ENCODE measurements around the gene TCF12.
A peak's percentile ranks its signal among the peaks of the same experiment; 100 is the strongest.

TCF12 gene

DNA sequence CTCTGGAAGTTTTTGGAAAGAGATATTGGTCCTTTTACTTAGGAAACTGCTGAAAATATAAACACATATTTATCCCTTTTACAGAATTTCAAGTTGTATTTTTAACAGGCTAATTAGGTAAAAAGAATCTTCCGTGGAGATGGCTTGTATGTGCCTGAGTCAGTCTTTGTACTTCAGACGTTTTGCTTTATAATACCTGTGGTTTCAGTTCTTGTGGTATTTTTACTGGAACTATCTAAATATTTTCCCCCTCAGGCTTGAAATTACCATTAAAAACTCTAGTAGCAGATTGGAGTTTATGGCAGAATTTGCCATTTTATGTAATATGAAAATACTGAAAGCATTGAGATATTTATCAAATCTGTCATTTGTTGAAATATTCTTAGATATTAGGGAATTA is 306.2 kb downstream of the TCF12 start:
- no peak for DNase-seq

DNA sequence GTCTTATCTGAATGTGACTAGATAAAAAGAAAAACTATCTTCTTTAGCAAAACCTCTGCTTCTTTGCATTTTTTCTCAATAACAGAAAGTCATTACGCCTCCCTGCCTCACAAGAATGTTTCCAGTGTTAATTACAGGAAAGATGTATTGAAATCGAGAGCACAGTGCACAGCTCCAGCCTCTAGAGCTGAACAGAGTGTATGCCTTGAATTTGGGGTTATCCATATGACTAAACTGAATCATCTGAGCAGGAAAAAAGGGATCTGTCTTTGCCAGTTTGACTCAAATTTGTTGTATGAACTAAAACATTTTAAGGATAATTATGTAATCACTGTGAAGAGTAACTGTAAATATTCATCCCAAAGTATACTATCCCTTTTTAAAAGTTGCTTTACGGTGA is 308.7 kb downstream of the TCF12 start:
- no peak for DNase-seq

DNA sequence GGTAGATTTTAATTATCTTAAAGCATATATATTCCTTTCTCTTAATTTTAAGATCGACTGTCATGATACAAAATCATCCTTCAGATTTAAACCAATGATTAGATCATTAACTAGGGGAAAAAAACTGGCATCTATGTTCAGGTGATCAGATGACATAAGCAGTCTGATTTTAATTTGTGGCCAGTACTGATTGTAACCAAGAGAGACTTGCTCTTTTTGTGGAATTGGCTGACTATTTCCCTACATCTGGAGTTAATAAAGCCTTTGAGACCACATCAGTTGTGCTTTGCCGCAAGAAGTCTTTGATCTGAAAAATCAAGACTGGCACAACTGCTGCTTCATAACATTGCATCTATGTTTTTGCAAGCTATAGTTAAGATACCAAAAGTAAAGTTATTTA is 309.5 kb downstream of the TCF12 start:
- no peak for DNase-seq

DNA sequence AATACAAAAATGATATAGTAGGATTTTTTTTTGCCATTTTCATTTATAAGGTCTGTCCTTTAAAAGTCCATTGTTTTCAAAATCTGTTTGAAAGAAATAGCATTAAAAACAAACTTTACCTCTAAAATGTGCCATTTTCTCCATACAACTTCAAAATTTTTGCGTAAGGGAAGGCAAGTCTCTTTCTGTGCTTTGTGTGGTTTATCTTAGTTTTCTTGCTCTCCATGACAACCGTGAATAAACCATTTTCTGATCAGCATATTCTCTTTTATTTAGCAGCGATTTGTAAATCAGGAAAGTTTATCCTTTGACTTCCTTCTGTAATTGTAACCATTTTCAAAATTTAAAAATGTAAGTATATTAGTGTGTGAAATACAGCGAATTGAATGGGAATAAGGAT is 310.0 kb downstream of the TCF12 start:
- no peak for DNase-seq

DNA sequence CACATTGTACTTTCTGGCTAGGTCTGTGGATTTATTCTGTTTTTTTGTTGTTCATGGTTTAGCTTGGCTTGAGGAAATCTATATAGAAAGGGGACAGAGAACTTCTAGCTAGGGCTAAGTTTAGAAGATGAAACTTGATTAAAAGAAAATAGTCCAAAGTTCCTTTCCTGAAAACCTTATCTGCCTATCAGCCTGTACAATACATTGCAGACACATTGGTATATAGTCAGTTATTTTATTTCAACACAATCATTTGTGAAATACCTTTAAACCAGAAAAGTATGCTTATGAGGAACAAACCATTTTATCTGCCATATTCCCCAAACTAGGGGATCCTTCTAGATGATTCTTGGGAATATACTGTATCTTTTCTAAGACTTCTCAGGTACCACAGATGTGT is 310.6 kb downstream of the TCF12 start:
- no peak for DNase-seq

DNA sequence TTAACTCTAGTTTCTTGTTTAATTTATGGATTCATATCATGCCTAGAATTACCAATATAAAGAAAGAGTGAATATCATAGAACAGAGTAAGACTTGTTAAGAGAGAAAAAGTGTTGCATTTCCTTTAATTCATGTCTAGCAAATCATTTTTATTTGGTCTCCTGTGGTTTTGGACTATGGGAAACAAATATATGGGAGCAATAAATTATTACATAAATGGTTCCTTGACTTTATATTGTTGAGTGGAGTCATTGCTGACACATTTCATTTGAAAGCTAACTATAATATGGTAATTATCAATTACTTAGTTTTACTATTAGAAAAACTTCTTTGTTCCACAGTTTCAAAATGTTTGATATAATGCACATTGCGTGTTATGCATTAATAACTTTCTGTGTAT is 313.1 kb downstream of the TCF12 start:
- no peak for DNase-seq

DNA sequence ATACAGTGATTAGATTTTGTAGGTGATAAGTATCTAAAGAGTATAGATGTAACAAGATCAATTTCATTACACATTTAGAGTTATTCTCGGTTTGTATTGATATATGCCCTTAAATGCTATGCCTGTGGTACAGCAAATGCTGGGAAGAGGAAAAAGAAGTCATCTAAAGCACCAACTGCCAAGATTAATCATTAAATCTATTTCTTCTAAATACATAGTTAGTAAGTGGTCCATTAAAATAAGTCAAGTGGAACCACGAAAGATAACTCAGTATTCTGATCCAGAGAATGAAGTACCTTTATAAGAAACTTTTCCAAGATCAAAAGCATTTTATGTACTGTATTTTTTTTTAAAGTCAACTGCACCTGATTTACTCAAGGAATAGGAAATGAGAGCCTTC is 315.7 kb downstream of the TCF12 start:
- DNase-seq: no peak

DNA sequence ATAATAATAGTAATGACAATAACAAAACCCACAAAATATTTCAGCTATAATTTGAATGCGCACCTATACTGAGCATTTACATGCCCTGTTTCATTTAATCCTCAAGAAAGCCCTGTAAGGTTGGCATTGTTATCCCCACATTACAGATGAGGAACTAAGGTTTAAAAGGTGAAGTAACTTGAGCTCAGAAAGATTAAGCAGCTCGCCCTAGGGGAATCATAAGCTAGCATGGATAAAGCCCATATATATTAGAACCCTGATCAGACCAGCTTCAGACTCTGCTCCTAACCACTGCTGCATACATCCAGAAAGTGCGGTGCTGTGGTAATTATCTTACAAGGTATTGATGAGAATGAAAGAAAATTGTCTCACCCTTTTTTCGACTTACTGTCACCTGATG is 316.7 kb downstream of the TCF12 start:
- DNase-seq: no peak

DNA sequence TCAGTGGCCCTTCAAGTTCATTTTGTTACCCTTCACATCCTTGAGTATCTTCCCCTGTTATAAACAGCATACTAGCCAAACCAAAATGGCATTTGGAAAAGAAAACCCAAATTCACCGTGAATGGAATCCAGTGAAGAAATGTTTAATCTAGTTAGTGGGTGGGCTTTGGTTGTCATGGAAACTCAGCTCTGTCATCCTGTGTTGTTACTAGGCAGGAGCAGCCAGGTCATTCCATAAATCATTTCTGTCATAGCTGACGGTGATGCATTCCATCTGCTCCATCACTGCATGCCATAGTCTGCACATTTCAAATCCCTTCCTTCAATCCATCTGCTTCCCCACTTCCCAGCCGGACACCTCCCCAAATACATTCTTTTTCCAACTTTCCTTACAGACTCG is 317.4 kb downstream of the TCF12 start:
- DNase-seq: peak; percentile 97

DNA sequence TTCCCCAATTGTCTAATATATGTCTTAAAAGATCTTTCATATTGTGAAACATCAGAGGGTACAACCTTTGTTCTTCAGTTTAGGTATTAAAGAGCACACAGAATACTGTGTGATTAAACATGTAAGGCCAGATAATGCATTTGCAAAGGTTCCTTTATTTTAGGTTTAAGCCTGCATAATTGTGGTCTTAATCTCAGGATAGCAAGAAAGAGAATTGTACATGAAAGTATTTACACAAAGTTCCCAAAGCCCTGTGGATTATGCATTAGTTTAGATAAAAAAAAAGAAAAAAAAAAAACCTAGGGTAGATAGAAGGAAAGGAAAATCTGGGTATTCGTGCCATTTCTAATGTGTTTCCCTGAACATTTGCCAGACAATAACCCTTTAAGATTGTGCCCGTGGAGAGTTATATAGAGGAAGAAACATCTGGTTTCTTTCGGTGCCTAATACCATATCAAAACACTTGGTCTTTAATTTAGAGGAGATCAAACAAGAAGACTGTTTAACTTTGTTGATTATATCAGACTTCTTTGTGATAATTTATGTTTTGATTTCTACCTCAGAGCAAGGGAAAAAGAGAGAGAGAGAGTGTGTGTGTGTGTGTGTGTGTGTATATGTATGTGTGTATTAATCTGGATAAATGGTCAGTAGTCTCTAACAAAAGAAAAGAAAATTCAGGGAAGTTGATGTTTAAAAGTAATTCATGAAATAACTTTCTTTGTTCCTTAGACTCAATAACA is 318.3 kb downstream of the TCF12 start:
- DNase-seq: no peak

DNA sequence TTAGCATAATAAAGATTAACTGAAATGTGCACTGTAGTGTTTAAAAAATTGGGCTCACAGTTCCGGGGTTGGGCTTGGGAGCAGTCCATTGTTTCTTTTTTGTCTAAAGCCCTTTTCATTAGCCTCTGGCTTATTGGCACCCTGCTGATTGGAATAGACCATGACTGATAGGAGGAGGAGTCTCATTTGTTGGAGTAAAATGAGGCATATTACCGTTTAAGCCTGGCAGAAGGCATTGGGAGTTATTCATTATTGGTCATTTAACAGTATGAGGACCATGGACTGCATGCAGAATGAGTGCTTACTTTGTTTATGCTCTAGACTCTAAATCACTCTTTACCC is 318.8 kb downstream of the TCF12 start:
- no peak for DNase-seq

DNA sequence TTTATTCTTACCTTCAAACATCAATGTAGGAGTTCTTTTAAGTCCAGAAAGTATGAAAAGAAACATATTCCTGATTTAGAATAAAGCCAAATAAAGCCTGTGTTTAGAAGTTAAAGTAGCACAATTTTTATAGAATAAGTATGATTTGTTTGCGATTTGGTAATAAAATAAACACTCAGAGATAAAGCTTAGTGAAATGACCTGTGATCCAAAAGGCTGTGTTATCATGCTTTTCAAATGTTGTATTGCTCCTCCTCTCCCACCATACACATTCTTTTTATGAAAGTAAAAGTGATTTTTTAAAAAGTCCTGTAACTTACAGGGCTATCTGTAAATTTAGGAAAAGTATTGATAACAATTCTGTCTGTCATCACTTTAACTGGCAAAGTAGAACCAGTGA is 319.2 kb downstream of the TCF12 start:
- no peak for DNase-seq

DNA sequence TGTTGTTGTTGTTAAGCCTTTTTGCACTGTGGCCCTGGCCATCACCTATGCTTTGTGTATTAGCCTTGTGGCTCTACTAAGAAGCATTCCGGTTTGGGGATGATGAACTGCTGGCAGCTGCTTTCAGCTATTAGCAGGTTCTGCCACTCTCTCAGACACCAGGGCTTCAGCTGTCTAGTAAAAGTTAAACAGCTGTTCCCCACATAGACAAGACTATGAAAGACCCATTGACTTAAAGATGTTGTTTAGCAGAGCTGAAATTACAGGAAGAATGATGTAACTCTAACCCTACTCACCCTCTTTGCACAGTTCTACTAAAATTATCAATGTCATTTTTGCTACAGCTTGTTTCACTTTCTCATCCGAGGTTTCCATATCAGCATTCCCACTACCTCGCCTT is 326.7 kb downstream of the TCF12 start:
- peak; percentile 81 for DNase-seq

DNA sequence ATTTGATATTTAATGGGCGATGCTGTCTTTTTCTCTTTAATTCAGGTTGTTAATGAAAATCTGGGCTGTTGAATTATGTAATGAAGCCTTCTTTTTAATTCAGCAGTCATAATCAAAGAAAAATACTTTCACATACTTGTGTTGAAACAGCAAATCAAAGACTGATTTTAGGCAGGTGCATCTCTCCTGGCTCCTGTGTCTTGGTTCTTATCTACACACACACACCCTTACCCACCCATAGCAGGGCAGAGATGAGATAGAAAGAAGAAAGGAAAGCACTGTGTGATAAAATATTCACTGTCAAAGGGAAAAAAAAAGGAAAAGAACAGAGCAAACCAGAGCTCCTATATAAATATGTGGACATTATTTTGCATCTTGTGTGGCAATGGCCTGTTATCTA is 327.3 kb downstream of the TCF12 start:
- no peak for DNase-seq

DNA sequence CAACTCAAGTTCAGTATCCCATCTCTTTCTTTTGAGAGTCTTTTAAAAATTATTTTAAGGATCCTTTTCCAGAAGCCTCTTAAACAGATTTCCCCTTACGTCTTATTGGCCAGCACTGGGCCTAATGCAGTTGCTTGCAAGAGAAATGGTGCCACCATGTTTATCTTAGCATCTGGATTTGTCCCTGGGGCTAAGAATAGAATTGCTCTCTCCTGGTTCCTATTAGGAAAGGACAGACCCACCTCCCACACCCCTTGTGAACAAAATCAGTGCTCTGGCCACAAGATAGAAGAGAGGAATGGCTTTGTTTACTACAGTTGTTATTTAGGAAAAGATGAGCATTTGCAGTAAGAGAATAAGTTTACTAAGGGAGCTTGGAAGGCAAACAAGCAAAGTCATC is 329.6 kb downstream of the TCF12 start:
- DNase-seq: no peak

DNA sequence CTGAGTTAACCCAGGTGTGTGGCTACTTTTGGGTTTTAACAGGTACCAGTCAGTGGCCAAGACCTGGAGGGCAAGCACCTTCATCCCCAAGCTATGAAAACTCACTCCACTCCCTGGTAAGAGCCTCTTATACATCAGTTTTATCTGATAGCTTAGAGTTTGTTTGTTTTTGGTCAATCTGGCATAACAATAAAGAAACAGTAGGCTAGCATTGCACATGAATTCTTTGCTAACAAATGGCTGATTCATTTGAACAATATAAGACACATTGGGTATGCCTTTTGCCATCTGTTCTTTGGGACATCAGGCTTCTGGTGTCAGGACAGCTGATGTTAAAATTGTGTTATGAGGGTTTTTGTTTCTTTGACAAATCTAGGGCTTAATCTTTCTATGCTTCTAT is 332.9 kb downstream of the TCF12 start:
- no peak for DNase-seq

DNA sequence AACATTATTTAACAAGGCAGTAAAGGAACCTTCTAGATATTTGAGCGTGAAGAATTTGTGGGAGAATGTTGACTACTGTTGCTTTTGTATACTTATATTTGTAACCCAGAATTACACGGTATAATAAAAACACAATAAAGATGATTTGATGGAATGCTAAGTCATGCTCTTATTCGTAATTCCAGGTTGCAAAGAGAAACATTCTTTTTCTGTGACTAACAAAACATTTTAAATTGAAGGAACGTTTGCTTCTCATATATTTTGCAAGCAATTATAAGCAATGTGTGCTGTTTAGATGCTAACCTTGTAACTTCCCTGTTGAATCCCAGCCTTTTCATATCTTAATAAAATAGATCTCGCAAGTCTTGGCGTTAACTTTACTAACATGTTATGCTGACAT is 333.5 kb downstream of the TCF12 start:
- no peak for DNase-seq

DNA sequence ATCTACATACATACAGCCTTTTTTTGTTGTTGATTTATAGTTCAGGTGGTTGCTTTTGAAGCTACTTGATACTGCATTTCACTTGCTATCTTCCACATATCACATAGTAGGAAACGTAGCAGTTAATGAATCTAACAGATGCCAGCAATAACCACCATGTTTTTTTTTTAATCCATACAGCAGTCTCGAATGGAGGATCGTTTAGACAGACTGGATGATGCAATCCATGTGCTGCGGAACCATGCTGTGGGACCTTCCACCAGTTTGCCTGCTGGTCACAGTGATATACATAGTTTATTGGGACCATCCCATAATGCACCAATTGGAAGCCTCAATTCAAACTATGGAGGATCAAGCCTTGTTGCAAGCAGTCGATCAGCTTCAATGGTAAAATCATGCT is 334.6 kb downstream of the TCF12 start:
- no peak for DNase-seq

DNA sequence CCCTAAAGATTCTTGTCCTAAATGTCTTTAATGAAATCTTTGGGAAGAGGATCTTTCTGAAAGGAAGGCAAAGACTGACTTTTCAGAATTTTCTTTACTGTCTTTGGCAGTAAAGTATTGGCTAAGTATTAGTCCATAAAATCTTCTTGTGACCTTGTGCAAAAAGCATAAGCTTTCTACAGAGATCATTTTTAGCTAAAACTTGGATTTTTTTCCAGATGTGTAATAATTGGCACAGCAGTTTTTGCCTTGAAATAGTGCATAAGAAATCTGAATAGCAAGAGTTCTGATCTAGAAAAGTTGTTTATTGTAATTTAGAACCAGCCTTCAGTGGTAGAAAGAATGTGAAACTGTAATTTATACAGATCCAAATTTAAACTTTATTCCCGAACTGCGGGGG is 335.1 kb downstream of the TCF12 start:
- no peak for DNase-seq

DNA sequence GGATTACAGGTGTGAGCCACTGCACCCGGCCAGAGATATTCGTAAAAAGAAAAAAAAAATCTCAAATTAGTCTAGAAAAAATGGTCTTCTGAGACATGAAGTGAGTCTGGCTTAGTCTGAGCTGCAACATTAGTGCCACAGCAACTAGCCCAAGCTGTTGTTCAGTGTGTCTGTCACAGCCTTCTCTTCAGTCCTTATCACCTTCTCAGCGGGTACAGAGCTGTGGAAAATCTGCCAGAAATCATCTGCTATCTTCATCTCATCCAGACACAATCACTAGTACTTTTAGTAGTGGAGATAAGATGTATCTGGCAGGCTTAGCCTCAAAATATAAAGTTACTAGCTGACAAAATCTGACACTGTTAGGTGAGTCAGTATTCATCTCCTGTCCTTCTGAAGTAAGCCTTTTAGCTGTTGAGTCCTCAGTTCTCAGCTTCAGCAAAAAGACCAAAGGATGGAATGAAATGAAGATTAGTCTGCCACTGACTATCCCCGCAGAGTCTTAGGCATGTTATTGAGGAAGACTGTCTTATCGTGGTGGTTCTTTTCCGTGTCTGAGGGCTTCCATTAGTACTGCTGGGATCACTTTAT is 337.4 kb downstream of the TCF12 start:
- DNase-seq: no peak

DNA sequence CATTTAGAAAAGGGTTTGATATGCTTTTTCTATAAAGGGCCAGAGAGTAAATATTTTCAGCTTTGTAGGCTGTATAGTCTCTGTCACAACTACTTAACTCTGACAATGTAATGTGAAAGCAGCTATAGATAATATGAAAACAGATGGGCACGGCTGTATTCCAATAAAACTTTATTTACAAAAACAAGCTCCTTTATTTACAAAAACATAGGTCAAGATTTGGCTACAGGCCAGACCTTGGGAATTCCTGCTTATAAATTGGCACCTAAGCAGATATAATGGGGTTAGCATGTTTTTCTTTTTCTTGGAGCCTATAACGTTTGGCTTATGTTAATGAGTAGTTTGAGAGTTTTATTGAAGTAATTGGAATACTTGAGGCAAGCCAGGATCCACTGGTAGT is 338.5 kb downstream of the TCF12 start:
- DNase-seq: no peak

DNA sequence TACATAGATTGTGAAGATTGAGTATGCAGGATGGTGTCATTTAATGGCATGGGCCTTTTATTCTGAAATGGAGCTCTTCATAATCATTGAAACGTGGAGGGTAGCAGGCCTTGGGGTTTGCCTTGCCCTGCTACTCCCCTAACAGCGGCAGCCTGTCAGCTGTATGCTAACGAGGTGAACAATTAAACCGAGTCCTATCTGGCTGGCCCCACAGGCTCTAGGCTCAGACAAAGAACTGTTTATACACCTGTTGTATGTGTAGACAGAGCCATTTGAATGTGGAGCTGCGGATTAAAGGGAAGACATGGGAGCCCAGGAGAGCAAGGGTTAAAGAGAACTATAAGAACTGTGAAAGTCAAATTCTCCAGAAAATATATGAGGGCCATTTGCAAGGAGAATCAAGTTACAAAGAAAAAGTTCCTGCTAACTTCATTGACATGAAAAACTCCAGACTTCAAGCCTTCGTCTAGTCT is 341.2 kb downstream of the TCF12 start:
- no peak for DNase-seq

DNA sequence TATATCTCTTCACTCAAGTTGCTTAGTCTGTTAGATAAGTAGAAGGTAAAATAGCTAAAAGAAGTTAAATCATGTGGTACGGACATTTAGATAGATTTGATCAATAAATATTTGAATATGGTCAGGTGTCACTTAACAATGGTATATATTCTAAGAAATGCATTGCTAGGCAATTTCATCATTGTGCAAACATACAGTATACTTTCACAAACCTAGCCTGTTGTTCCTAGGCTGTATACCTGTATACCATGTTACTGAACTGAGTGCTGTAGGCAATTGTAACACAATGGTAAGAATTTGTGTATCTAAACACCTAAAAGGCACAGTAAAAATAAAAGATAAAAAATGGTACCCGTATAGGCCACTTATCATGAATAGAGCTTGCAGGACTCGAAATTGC is 345.1 kb downstream of the TCF12 start:
- DNase-seq: no peak

DNA sequence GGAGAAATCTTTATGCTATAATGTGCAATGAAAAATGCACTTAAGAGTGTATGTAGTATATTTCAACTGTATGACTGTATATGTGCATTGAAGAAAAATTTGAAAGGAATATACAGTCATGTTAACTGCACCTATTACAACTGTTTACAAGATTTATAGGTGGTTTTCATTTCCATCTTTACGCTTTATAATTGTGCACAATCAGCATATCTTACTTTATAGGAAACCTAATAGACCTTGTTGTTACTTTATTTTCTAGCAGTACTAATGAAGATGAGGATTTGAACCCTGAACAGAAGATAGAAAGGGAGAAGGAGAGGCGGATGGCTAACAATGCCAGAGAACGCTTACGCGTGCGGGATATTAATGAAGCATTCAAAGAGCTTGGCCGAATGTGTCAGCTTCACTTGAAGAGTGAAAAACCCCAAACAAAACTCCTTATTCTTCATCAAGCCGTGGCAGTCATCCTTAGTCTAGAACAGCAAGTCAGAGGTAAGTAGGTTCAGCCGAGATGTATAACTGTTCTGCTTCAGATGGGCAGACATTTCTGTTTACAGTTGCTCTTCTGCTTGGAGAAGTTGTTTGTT is 354.4 kb downstream of the TCF12 start:
- DNase-seq: no peak

DNA sequence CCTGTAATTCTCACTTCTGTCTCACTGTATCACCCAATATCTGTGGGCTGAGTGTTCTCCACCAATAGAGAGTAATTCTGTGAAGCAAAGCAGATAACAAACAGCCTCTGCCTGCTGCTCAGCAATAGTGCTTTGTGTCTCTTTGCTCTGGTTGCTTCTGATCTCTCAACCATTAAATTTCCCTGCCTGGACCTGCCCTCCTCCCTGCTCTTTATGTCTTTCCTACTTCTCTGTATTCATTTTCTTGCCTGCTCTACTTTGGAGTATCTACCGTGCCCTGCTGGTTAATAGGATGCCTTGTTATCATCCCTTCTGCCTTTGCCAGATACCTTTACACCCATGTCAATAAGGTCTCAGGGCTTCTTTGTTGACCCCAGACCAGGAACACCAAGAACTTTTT is 355.0 kb downstream of the TCF12 start:
- no peak for DNase-seq
